ENCODE results near the gene PLA2G4D. TPM values are rescaled to one million over a fixed set of nuclear protein-coding genes. Genes with fewer than 3 reads are reported as not detected.
"Not testable (repeated sequence)": the region's sequence is repeated elsewhere in the genome, so short reads cannot be mapped to it uniquely, and the experiment has no call there.

The PLA2G4D gene
- total RNA-seq, 2 experiments from 2014 or later: not detected

DNA sequence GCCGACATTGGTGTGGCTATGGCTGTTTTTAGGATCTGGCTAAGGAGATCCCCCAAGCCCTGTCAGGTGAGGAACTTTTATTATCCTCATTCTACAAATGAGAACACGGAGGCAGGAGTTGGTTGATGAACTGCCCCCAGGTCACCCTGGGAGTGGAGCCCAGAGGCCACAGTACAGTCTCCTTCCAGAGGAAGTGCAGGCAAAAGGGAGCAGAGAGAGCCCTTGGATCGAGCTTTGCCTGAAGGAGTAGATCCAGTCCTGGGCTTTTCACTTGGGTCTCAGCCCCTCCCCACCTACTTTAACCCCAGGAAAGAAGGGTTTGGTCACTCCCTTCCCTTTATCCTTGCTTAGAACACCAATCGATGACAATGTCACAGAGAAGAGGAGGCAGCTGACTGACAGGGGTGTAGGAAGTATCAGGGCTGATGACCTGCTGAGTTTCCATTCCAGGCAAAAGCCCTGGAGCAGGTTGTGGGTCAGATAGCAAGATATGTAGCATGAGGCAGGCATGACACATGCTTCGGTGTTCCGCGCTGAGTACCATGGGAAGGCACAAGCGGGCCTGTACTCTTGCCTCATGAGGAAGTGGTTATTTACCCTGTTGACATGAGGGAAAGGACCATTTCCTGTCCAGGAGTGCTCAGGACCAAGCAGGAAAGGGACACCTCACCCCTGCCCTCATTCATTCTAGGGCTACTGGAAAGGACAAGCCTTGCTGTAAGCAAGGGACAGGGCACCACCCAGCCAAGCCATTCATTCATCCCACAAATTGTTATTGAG is 5.8 kb upstream of the PLA2G4D start:
- no peak for DNase-seq
- no peak overlapping the region for H3K27ac Mint-ChIP-seq
- H3K9me3 Mint-ChIP-seq: no peaks in the 10 kb centered on the region
- H3K36me3 Mint-ChIP-seq (ENCODE audit: low read depth): no peaks in the 10 kb centered on the region
- H3K27me3 Mint-ChIP-seq (ENCODE audit: low read depth): no peaks in the 10 kb centered on the region
- intact Hi-C loops (cut with micrococcal nuclease): no loop called here
- H3K4me1 Mint-ChIP-seq (ENCODE audit: low read depth): no peaks in the 10 kb centered on the region
- no peak overlapping the region for H3K4me3 Mint-ChIP-seq
- CTCF ChIA-PET: interaction anchor here (1.0 kb wide), 1 partner anchor 110 kb away, joined by 6 read pairs; no protein-coding TSS in a partner anchor

- intact Hi-C loops (cut with micrococcal nuclease): no loop called here
- CTCF ChIA-PET: interaction anchor here (1.0 to 1.2 kb wide), 2 partner anchors 16 to 107 kb away, joined by 3 read pairs; no protein-coding TSS in a partner anchor
- Mint-ChIP-seq H3K9me3 (no peaks in the 10 kb centered on the region), H3K27ac (no peak overlapping the region), H3K36me3 (ENCODE audit: low read depth) (no peaks in the 10 kb centered on the region), H3K4me3 (no peak overlapping the region), H3K4me1 (ENCODE audit: low read depth) (no peaks in the 10 kb centered on the region), H3K27me3 (ENCODE audit: low read depth) (no peaks in the 10 kb centered on the region)
- no peak for DNase-seq
Observed at GRCh38 chr15:42097018-42097417, 2.7 kb upstream of the PLA2G4D start.

DNA sequence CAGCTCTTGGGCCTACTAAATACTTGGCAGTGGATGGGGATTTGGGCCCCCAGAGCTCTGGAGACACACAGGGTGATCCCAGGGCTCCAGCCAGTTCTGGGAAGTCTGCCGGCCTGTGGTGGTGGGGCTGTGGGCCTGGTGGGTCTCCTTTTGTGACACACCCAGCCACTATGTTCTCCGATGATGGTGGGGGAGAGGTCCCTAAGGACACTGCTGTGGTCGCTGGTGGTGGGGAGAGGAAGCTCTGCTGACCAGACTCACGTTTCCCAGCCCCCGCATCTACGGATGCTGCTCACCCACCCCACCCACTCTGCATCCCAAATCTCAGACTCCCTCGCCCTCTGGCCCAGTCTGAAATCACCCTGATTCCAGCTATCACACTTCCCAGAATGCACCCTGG is 396 bp downstream of the PLA2G4D start:
- Mint-ChIP-seq H3K4me3 (no peak overlapping the region), H3K4me1 (ENCODE audit: low read depth) (no peaks in the 10 kb centered on the region), H3K27ac (no peak overlapping the region), H3K9me3 (no peaks in the 10 kb centered on the region), H3K27me3 (ENCODE audit: low read depth) (no peaks in the 10 kb centered on the region), H3K36me3 (ENCODE audit: low read depth) (no peaks in the 10 kb centered on the region)
- CTCF ChIA-PET: interaction anchor here (1.5 kb wide), 1 partner anchor 9 kb away, joined by 4 read pairs; no protein-coding TSS in a partner anchor
- intact Hi-C loops (cut with micrococcal nuclease): no loop called here
- DNase-seq: no peak

DNA sequence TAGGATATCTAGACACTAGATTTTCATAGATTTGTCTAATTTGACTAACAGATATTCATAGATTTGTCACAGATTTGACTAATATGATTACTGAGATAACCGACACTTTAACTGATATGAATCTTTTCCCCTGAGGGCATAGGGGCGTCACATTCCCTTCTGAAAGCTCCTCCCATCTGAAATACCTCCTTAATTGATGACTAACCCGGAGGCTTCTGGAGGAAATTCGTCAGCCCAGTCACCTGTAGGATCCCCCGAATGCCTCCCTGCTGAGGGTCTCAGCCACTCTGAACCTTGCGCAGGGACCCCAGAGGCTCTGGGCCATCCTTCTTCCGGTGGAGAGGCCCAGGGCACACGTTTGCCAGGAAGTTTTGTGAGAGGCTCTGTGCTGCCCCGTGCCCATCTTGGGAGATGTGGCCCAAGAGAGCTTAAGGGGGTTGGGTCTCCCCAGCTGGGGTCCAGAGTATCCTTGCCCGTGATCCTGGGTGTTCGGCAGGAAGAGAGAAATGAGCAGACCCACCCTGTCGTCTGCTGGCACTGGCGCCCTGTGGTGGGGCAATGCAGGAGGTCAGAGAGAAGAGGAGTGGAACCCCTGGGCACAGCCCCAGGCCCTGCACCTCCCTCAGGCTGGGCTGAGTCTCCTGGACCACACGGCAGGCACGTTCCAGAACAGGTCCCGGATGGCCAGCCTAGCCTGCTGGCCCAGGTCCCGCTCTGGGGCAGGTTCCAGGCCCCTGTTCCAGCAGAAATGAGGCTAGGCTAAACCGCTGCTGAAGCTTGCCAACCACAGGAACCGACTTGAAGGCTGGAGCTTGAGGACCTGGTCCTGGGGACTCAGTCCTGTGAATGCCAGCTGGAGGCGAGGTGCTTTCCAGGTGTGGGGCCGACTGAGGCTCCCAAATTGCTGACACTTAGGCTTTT is 1.7 kb downstream of the PLA2G4D start:
- no peaks in the 10 kb centered on the region for H3K36me3 Mint-ChIP-seq (ENCODE audit: low read depth)
- H3K4me1 Mint-ChIP-seq (ENCODE audit: low read depth): no peaks in the 10 kb centered on the region
- DNase-seq: no peak
- intact Hi-C loops (cut with micrococcal nuclease): no loop called here
- no peaks in the 10 kb centered on the region for H3K9me3 Mint-ChIP-seq
- H3K27ac Mint-ChIP-seq: no peak overlapping the region
- CTCF ChIA-PET: interaction anchor here (1.1 kb wide), 1 partner anchor 35 kb away, joined by 3 read pairs; no protein-coding TSS in a partner anchor
- no peaks in the 10 kb centered on the region for H3K27me3 Mint-ChIP-seq (ENCODE audit: low read depth)
- H3K4me3 Mint-ChIP-seq: no peak overlapping the region

DNA sequence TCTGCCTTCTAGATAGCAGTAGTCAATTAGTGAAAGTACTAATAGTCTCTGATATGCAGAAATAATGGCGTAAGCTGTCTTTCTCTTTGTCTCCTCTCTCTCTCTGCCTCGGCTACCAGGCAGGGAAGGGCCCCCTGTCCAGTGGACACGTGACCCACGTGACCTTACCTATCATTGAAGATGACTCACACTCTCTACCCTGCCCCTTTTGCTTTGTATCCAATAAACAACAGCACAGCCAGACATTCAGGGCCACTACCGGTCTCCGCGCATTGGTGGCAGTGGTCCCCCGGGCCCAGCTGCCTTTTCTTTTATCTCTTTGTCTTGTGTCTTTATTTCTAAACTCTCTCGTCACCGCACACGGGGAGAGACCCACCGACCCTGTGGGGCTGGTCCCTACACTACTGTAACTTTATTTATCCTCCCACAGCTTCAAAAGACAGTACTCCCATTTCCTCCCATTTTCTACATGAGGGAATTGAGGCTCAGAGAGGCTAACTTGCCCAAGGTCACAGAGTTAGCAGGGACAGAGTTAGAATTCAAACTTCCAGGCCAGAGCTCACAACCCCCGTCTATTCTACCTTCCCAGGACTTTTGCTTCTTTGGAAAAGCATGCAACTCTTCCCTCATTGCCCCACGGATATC is 2.5 kb downstream of the PLA2G4D start:
- CTCF ChIA-PET: interaction anchor here (1.1 kb wide), 1 partner anchor 35 kb away, joined by 3 read pairs; no protein-coding TSS in a partner anchor
- H3K36me3 Mint-ChIP-seq (ENCODE audit: low read depth); H3K9me3 Mint-ChIP-seq; intact Hi-C loops (cut with micrococcal nuclease); H3K27ac Mint-ChIP-seq; DNase-seq; H3K4me3 Mint-ChIP-seq; H3K27me3 Mint-ChIP-seq (ENCODE audit: low read depth); H3K4me1 Mint-ChIP-seq (ENCODE audit: low read depth): not testable (repeated sequence)

DNA sequence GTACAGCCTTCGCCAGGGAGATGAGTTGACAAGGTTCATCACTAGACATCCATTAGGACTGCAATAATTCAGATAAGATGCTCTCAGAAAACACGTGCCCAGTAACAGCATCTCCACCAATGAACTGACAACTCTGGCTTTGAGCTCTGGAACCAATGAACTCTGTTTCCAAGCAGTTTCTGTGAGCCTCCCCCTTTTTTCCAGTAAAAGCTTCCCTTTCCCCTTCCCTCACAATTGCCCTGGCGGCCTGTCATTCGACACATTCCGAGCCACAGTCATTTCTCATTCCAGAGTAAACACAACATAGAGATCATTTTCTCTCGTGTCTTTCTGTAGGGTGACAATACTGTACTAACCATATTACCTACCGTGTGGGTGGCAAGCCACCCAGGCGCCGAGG is 3.6 kb downstream of the PLA2G4D start:
- CTCF ChIA-PET: no interaction called here
- DNase-seq: no peak
- H3K4me3 Mint-ChIP-seq: no peak overlapping the region
- intact Hi-C loops (cut with micrococcal nuclease): no loop called here
- H3K27ac Mint-ChIP-seq: no peak overlapping the region
- no peaks in the 10 kb centered on the region for H3K9me3 Mint-ChIP-seq
- no peaks in the 10 kb centered on the region for H3K27me3 Mint-ChIP-seq (ENCODE audit: low read depth)
- H3K4me1 Mint-ChIP-seq (ENCODE audit: low read depth): no peaks in the 10 kb centered on the region
- H3K36me3 Mint-ChIP-seq (ENCODE audit: low read depth): no peaks in the 10 kb centered on the region

DNA sequence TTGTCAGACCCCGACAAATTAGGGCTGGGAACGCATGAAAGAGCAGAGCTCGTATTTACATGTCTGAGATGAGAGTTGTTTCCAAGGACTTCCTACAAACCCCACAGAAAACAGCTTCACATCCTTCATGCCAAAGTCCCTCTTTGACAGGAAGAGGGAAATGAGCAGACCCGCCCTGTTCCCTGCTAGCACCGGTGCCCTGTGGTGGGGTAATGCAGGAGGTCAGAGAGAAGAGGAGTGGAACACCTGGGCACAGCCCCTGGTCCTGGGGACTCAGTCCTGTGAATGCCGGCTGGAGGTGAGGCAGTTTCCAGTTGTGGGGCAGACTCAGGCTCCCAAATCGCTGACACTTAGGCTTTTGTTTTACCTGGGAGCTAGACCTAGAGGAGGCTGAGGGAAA is 4.0 kb downstream of the PLA2G4D start:
- intact Hi-C loops (cut with micrococcal nuclease): no loop called here
- CTCF ChIA-PET: no interaction called here
- Mint-ChIP-seq H3K27me3 (ENCODE audit: low read depth) (no peaks in the 10 kb centered on the region), H3K4me1 (ENCODE audit: low read depth) (no peaks in the 10 kb centered on the region), H3K4me3 (no peak overlapping the region), H3K27ac (no peak overlapping the region), H3K36me3 (ENCODE audit: low read depth) (no peaks in the 10 kb centered on the region), H3K9me3 (no peaks in the 10 kb centered on the region)
- no peak for DNase-seq

DNA sequence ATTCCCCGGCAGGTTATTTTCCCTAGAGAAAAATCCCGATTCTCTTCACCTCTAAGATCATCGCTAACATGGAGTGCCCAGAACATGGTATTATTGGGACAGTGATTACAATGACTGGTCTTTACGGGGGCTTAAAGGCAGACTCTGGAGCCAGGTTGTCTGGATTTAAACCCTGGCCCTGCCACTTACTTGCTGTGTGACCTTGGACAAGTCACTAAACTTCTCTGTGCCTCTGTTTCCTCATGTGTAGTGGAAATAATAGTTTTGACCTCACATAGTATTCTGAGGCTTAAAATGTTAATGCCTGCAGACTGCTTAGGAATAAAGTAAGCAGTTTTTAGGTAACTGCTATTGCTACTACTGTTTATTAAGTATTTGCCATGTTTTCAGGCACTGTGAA is 4.4 kb downstream of the PLA2G4D start:
- Mint-ChIP-seq H3K27me3 (ENCODE audit: low read depth) (no peaks in the 10 kb centered on the region), H3K36me3 (ENCODE audit: low read depth) (no peaks in the 10 kb centered on the region), H3K27ac (no peak overlapping the region), H3K9me3 (no peaks in the 10 kb centered on the region), H3K4me1 (ENCODE audit: low read depth) (peaks cover 2% of the 10 kb centered on the region), H3K4me3 (no peak overlapping the region)
- intact Hi-C loops (cut with micrococcal nuclease): loop anchor here (10.0 kb wide), 1 partner anchor 295 kb away; no protein-coding TSS in a partner anchor
- CTCF ChIA-PET: no interaction called here
- DNase-seq: no peak

DNA sequence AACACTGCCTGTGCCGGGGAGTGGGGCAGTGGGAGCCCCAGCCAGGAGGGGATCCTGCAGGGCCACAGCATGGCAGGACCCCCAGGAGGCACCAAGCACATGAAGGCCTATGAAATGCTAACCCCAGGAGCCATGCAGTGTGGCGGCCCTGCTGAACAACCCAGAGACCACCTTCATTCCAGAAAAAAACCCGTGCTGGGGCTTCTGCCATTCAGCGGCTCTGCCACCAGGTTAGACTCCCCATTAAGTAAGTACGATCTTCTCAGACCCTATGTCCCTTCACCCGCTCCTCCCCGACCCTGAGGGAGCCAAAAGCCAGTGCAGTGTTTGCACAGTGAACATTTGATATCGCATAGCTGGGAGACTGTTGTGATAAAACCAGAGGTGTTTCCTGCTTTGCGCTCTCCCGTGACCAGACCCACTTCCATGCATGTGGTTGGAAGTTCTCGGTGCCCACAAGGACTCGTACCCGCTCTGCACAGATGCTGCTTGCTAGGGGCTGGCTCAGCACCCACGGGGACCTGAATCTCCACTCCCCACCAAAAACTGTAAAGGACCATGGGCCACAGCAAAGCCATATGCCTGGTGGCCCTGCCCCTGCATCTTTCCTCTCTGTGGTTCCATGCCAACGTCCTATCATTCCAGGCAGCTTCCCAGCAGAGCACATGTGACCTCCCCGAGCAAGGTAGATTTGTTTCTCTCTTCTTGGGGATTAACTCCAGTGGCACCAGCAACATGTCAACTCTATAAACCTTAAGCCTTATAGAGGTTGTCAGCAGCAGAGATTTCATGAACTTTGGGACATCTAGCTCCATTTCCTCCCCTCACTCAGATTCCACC is 5.3 kb downstream of the PLA2G4D start:
- no peak for DNase-seq
- Mint-ChIP-seq H3K27me3 (ENCODE audit: low read depth) (peaks cover 4% of the 10 kb centered on the region), H3K4me3 (no peak overlapping the region), H3K9me3 (no peaks in the 10 kb centered on the region), H3K36me3 (ENCODE audit: low read depth) (no peaks in the 10 kb centered on the region), H3K27ac (no peak overlapping the region), H3K4me1 (ENCODE audit: low read depth) (peaks cover 4% of the 10 kb centered on the region)
- intact Hi-C loops (cut with micrococcal nuclease): loop anchor here (10.0 kb wide), 1 partner anchor 296 kb away; no protein-coding TSS in a partner anchor
- CTCF ChIA-PET: interaction anchor here (0.5 kb wide), 1 partner anchor 24 kb away, joined by 3 read pairs; no protein-coding TSS in a partner anchor

GRCh38 chr15:42087926-42088800 is 6.2 kb downstream of the PLA2G4D start:
- DNase-seq: no peak
- no peak overlapping the region for H3K4me3 Mint-ChIP-seq
- intact Hi-C loops (cut with micrococcal nuclease): loop anchor here (10.0 kb wide), 1 partner anchor 297 kb away; no protein-coding TSS in a partner anchor
- H3K27ac Mint-ChIP-seq: no peak overlapping the region
- peaks cover 4% of the 10 kb centered on the region for H3K4me1 Mint-ChIP-seq (ENCODE audit: low read depth)
- H3K36me3 Mint-ChIP-seq (ENCODE audit: low read depth): no peaks in the 10 kb centered on the region
- CTCF ChIA-PET: interaction anchor here (0.5 to 0.8 kb wide), 2 partner anchors 25 to 103 kb away, joined by 3 to 4 read pairs; no protein-coding TSS in a partner anchor
- no peaks in the 10 kb centered on the region for H3K9me3 Mint-ChIP-seq
- peaks cover 6% of the 10 kb centered on the region for H3K27me3 Mint-ChIP-seq (ENCODE audit: low read depth)

All from activated naive CD4-positive, alpha-beta T cell treated with anti-CD3 and anti-CD28 coated beads for 36 hours (primary cell).